Measurements from ENCODE around the gene DDX53. TPM values are rescaled to one million over a fixed set of nuclear protein-coding genes. Genes with fewer than 3 reads are reported as not detected.
A peak's percentile ranks its signal among the peaks of the same experiment; 100 is the strongest.

The DDX53 gene
- total RNA-seq, 2 donors from 2014 or later: not detected

DNA sequence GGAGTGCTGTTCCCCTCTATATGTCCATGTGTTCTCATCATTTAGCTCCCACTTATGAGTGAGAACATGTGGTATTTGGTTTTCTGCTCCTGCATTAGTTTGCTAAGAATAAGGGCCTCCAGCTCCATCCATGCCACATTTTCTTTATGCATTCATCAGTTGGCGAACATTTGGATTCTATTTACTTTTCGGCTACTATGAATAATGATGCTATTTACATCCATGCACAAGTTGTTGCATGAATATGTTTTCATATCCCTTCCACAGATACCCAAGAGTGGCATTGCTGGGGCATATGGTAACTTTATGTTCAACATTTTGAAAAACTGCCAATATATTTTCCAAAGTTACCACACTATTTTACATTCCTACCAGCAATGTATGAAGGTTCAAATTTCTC lies 13.8 kb upstream of the DDX53 start:
- intact Hi-C loops (cut with DNase I): no loop called here
- H3K27ac ChIP-seq: no peak overlapping the region
- no peaks in the 10 kb centered on the region for H3K36me3 ChIP-seq
- no peaks in the 10 kb centered on the region for H3K27me3 ChIP-seq
- H3K4me1 ChIP-seq: no peaks in the 10 kb centered on the region
- TF ChIP-seq CTCF (IDR thresholded peaks at IDR 0.05): no peak
- H3K9ac ChIP-seq (ENCODE audit: low read depth in 2 of 2, low read length in 2 of 2): no peak overlapping the region
- H3K4me3 ChIP-seq: no peak overlapping the region
- no peaks in the 10 kb centered on the region for H3K9me3 ChIP-seq
- no peak for DNase-seq

DNA sequence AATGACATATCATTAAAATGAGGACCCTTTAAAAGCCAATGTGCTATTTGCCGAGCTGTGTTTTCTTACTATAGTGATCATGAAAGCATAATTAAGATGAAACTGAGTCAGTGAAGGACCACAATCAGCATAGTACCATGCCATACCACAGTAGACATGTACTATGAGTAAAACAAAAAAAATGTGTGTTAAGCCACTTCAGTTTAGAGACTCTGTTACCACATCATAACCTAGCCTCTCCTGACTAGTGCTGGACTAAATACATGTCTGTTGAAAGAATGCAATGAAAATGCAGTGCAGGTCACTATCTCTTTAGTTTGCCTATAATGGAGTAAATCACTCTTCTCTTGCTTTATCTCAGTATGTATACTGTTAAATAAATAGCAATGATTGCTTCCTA lies 12.3 kb upstream of the DDX53 start:
- intact Hi-C loops (cut with DNase I): no loop called here
- TF ChIP-seq CTCF (IDR thresholded peaks at IDR 0.05): no peak
- H3K36me3 ChIP-seq: no peaks in the 10 kb centered on the region

DNA sequence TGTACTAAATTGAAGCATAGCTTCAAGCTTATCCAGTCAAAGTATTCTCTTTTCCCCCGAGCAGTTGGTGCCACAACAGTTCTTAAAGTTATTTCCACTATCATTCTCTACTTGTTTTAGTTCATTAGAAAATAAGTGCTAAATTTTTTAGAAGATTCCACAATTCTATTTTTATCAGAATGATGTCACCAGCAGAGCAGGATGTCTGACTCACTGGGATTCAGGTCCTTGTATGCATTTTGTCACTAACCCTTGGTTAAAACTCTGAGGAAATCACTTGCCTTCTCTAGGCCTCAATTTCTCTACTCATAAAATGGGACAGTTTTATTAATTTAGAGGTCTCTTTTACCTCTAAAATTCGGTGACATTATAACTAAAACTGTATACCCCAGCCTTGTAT lies 3.4 kb downstream of the DDX53 start:
- Histone ChIP-seq H3K9me3 (no peaks in the 10 kb centered on the region), H3K27me3 (no peaks in the 10 kb centered on the region), H3K36me3 (no peaks in the 10 kb centered on the region), H3K4me1 (no peaks in the 10 kb centered on the region), H3K9ac (ENCODE audit: low read depth in 2 of 2, low read length in 2 of 2) (no peak overlapping the region), H3K4me3 (no peak overlapping the region), H3K27ac (no peak overlapping the region)
- no peak for DNase-seq
- no peak for TF ChIP-seq CTCF (IDR thresholded peaks at IDR 0.05)
- intact Hi-C loops (cut with DNase I): no loop called here

More for the DNA sequence above, 12.3 kb upstream of the DDX53 start:
- no peaks in the 10 kb centered on the region for H3K4me1 ChIP-seq
- H3K4me3 ChIP-seq: no peak overlapping the region
- no peak overlapping the region for H3K9ac ChIP-seq (ENCODE audit: low read depth in 2 of 2, low read length in 2 of 2)
- H3K27me3 ChIP-seq: no peaks in the 10 kb centered on the region
- no peak for DNase-seq
- H3K9me3 ChIP-seq: no peaks in the 10 kb centered on the region
- no peak overlapping the region for H3K27ac ChIP-seq

GRCh38 chrX:23008431-23009099 lies 8.8 kb downstream of the DDX53 start:
- H3K27me3 ChIP-seq: no peaks in the 10 kb centered on the region
- no peaks in the 10 kb centered on the region for H3K9me3 ChIP-seq
- H3K9ac ChIP-seq (ENCODE audit: low read depth in 2 of 2, low read length in 2 of 2): no peak overlapping the region
- no peak overlapping the region for H3K27ac ChIP-seq
- no peak for DNase-seq
- TF ChIP-seq CTCF (IDR thresholded peaks at IDR 0.05): peak; percentile 30
- intact Hi-C loops (cut with DNase I): no loop called here
- H3K4me1 ChIP-seq: no peaks in the 10 kb centered on the region
- H3K36me3 ChIP-seq: no peaks in the 10 kb centered on the region
- no peak overlapping the region for H3K4me3 ChIP-seq

- no peak overlapping the region for H3K9ac ChIP-seq (ENCODE audit: low read depth in 2 of 2, low read length in 2 of 2)
These were observed 12.4 kb downstream of the DDX53 start for GRCh38 chrX:23012162-23012561.

More at GRCh38 chrX:23012162-23012561, 12.4 kb downstream of the DDX53 start:
- no peak for DNase-seq
- intact Hi-C loops (cut with DNase I): no loop called here
- TF ChIP-seq CTCF (IDR thresholded peaks at IDR 0.05): no peak
- Histone ChIP-seq H3K27me3 (no peaks in the 10 kb centered on the region), H3K4me3 (no peak overlapping the region), H3K27ac (no peak overlapping the region), H3K4me1 (no peaks in the 10 kb centered on the region), H3K9me3 (no peaks in the 10 kb centered on the region), H3K36me3 (no peaks in the 10 kb centered on the region)
